GM06990 (cell line): ENCODE results near the gene CYYR1.

Experiments used
- DNase-seq: peaks from one replicate; pipeline ENCODE4 v3.0.0-alpha.2; 2011; ENCODE audit not compliant: insufficient read length; ENCODE audit errors: extremely low read depth
- H3K27me3 ChIP-seq: replicated peaks from 2 replicates; pipeline ENCODE4 v1.6.0; 2011; ENCODE audit warnings: low read length; ENCODE audit not compliant: control insufficient read depth, insufficient read depth
- H3K36me3 ChIP-seq: 2 replicates; pipeline ENCODE4 v1.5.1; 2011; ENCODE audit warnings: low read length; ENCODE audit not compliant: control insufficient read depth, insufficient read depth
- H3K4me3 ChIP-seq: replicated peaks from 2 replicates; pipeline ENCODE4 v1.5.1; 2011; ENCODE audit warnings: low read depth, mild to moderate bottlenecking, control low read depth, low read length
- CTCF ChIP-seq: IDR thresholded peaks from 2 replicates; pipeline ENCODE4 v1.5.1; 2011; ENCODE audit warnings: low read length, control low read depth, mild to moderate bottlenecking, inconsistent platforms; ENCODE audit not compliant: insufficient read depth, poor library complexity, severe bottlenecking

CYYR1 gene

GRCh38 chr21:26522704-26523103 lies 50.4 kb downstream of the CYYR1 start:
- no peak for TF ChIP-seq CTCF
- H3K4me3 ChIP-seq: no peak overlapping the region
- H3K27me3 ChIP-seq: no peaks in the 10 kb centered on the region
- DNase-seq: no peak
- no peaks in the 10 kb centered on the region for H3K36me3 ChIP-seq

- DNase-seq: no peak
- Histone ChIP-seq H3K36me3 (no peaks in the 10 kb centered on the region), H3K4me3 (no peak overlapping the region), H3K27me3 (no peaks in the 10 kb centered on the region)
- no peak for TF ChIP-seq CTCF
Measured at GRCh38 chr21:26519142-26519541, 53.9 kb downstream of the CYYR1 start.

- no peak for TF ChIP-seq CTCF
- H3K27me3 ChIP-seq: no peaks in the 10 kb centered on the region
Measured at GRCh38 chr21:26515257-26515656, 57.8 kb downstream of the CYYR1 start.

GRCh38 chr21:26513212-26513611 lies 59.9 kb downstream of the CYYR1 start:
- no peaks in the 10 kb centered on the region for H3K36me3 ChIP-seq
- H3K27me3 ChIP-seq: no peaks in the 10 kb centered on the region
- no peak for TF ChIP-seq CTCF
- no peak overlapping the region for H3K4me3 ChIP-seq
- no peak for DNase-seq

More at GRCh38 chr21:26515257-26515656, 57.8 kb downstream of the CYYR1 start:
- Histone ChIP-seq H3K36me3 (no peaks in the 10 kb centered on the region), H3K4me3 (no peak overlapping the region)
- no peak for DNase-seq

- TF ChIP-seq CTCF: no peak
- Histone ChIP-seq H3K4me3 (no peak overlapping the region), H3K27me3 (no peaks in the 10 kb centered on the region), H3K36me3 (no peaks in the 10 kb centered on the region)
- DNase-seq: no peak
Measured at GRCh38 chr21:26512664-26513063, 60.4 kb downstream of the CYYR1 start.

GRCh38 chr21:26508903-26509302 lies 64.2 kb downstream of the CYYR1 start:
- DNase-seq: no peak
- no peaks in the 10 kb centered on the region for H3K27me3 ChIP-seq
- no peak overlapping the region for H3K4me3 ChIP-seq
- TF ChIP-seq CTCF: no peak
- no peaks in the 10 kb centered on the region for H3K36me3 ChIP-seq
